B cell (primary cell): ENCODE measurements around the gene WDR64. TPM values are rescaled to one million over a fixed set of nuclear protein-coding genes. Genes with fewer than 3 reads are reported as not detected.

ENCODE experiments used
- ATAC-seq: fragments of 200-7000 bp; cut with Tn5 transposase; one replicate; pipeline ENCODE4 v1.10.0; 2021; ENCODE audit warnings: low read depth, mild to moderate bottlenecking, moderate number of reproducible peaks, moderate library complexity
- CTCF ChIA-PET: fragments of 350-600 bp; sonication (Branson Sonifier 250); formaldehyde crosslinking; loops from one replicate; lab custom pipeline; 2021; ENCODE audit warnings: antibody characterized with exemption, inconsistent platforms; lab: Charles Lee
- POLR2A ChIA-PET: fragments of 350-600 bp; sonication (Branson Sonifier 250); formaldehyde crosslinking; loops from one replicate; lab custom pipeline; 2021; ENCODE audit warnings: antibody characterized with exemption; lab: Charles Lee
- DNase-seq: peaks from one replicate; pipeline ENCODE4 v3.0.0; 2013
- H2AFZ ChIP-seq: 2 replicates; pipeline ENCODE4 v1.6.1; 2012; ENCODE audit warnings: mild to moderate bottlenecking, low read depth, low read length; ENCODE audit not compliant: insufficient read depth, poor library complexity, severe bottlenecking
- H3K27ac ChIP-seq, 2 donors: 1 replicate in 1 of 2; 2 replicates in 1 of 2; pipeline ENCODE4 v1.5.1; 2012 to 2013; ENCODE audit warnings: low read length in 2 of 2, mild to moderate bottlenecking in 2 of 2, moderate library complexity in 1 of 2
- H3K27me3 ChIP-seq, 4 experiments: fragments of 200-600 bp in 1 of 4; sonication (generic) in 1 of 4; replicated peaks in 1 of 4; 1 replicate in 2 of 4; 2 replicates in 2 of 4; pipeline versions ENCODE4 v1.6.1 to v1.7.0; 2013 to 2016; ENCODE audit warnings: low read length in 3 of 4, mild to moderate bottlenecking in 2 of 4, mixed read lengths in 1 of 4, moderate library complexity in 1 of 4; ENCODE audit not compliant: insufficient read depth in 4 of 4, control insufficient read depth in 3 of 4; ENCODE audit errors: control extremely low read depth in 1 of 4
- H3K36me3 ChIP-seq, 2 experiments: replicated peaks in 1 of 2; 1 replicate in 1 of 2; 2 replicates in 1 of 2; pipeline versions ENCODE4 v1.6.1 to v1.7.1; 2013; ENCODE audit warnings: low read length in 1 of 2; ENCODE audit not compliant: insufficient read depth in 2 of 2, control insufficient read depth in 1 of 2; ENCODE audit errors: control extremely low read depth in 1 of 2, extremely low read depth in 1 of 2
- H3K4me1 ChIP-seq, 2 donors: fragments of 200-600 bp in 1 of 2; sonication (generic) in 1 of 2; 1 replicate in 1 of 2; 2 replicates in 1 of 2; pipeline versions ENCODE4 v1.5.1 to v1.6.1; 2013 to 2017; ENCODE audit warnings: low read length in 2 of 2; ENCODE audit not compliant: control insufficient read depth in 2 of 2, insufficient read depth in 2 of 2
- H3K4me2 ChIP-seq: replicated peaks from 2 replicates; pipeline ENCODE3; 2012; ENCODE audit warnings: mild to moderate bottlenecking, low read depth, low read length; ENCODE audit not compliant: poor library complexity, severe bottlenecking
- H3K4me3 ChIP-seq, 5 experiments: fragments of 200-600 bp in 1 of 5; sonication (generic) in 1 of 5; 1 replicate in 3 of 5; 2 replicates in 2 of 5; pipeline versions ENCODE4 v1.5.1 to v1.7.0; 2011 to 2016; ENCODE audit warnings: low read length in 4 of 5, mild to moderate bottlenecking in 4 of 5, low read depth in 2 of 5, control low read depth in 1 of 5, moderate library complexity in 1 of 5; ENCODE audit not compliant: insufficient read depth in 1 of 5; ENCODE audit errors: control extremely low read depth in 1 of 5, extremely low read depth in 1 of 5
- H3K79me2 ChIP-seq: fragments of 200-600 bp; sonication (generic); one replicate; pipeline ENCODE4 v1.6.0; 2016; ENCODE audit warnings: low read length; ENCODE audit not compliant: control insufficient read depth, insufficient read depth
- H3K9ac ChIP-seq: fragments of 200-600 bp; sonication (generic); 2 replicates; pipeline ENCODE4 v1.6.1; 2017; ENCODE audit warnings: mild to moderate bottlenecking, low read length, moderate library complexity
- H3K9me3 ChIP-seq, 3 donors: one replicate each; pipeline versions ENCODE4 v1.6.1 to v1.7.1; 2013; ENCODE audit warnings: low read length in 2 of 3; ENCODE audit not compliant: control insufficient read depth in 2 of 3, insufficient read depth in 1 of 3; ENCODE audit errors: control extremely low read depth in 1 of 3
- H4K20me1 ChIP-seq: 2 replicates; pipeline ENCODE4 v1.6.0; 2012; ENCODE audit warnings: mild to moderate bottlenecking, low read length; ENCODE audit not compliant: insufficient read depth, control insufficient read depth, poor library complexity, severe bottlenecking
- H3K27ac Mint-ChIP-seq: one replicate; pipeline ENCODE4 v1.8.0; 2021; ENCODE audit warnings: mixed read lengths
- H3K27me3 Mint-ChIP-seq: one replicate; pipeline ENCODE4 v1.8.0; 2021; ENCODE audit warnings: mixed read lengths
- H3K4me1 Mint-ChIP-seq: one replicate; pipeline ENCODE4 v1.8.0; 2021; ENCODE audit warnings: mixed read lengths
- H3K4me3 Mint-ChIP-seq: one replicate; pipeline ENCODE4 v1.8.0; 2021; ENCODE audit warnings: mixed read lengths
- H3K9me3 Mint-ChIP-seq: one replicate; pipeline ENCODE4 v1.8.0; 2022; ENCODE audit warnings: mixed read lengths; ENCODE audit not compliant: insufficient read depth
- CTCF ChIP-seq: fragments of 200-600 bp; IDR thresholded peaks from one replicate; pipeline ENCODE4 v1.8.0; 2022; ENCODE audit warnings: antibody characterized with exemption, mild to moderate bottlenecking
- EZH2 ChIP-seq: IDR thresholded peaks from 2 replicates; pipeline ENCODE4 v1.6.1; 2012; ENCODE audit warnings: borderline replicate concordance, low read depth, mild to moderate bottlenecking, moderate library complexity, low read length; ENCODE audit not compliant: insufficient read depth, poor library complexity, severe bottlenecking
- WGBS: methylation state at CpG from one replicate; pipeline ENCODE4 v1.1.5; 2013; ENCODE audit warnings: missing lambda C conversion rate; ENCODE audit not compliant: insufficient coverage; 5-methylcytosine and 5-hydroxymethylcytosine counted together
- intact Hi-C: fragments of 100-400 bp; cut with micrococcal nuclease; formaldehyde crosslinking; loops from one replicate; pipeline ENCODE4 v1.10.0; 2022
- polyA plus RNA-seq: library from polyadenylated mRNA; depleted of rRNA; stranded (reverse); fragments of >200 nt; gene quantifications from 2 replicates; pipeline ENCODE4 v1.2.3, GENCODE V29; 2012
- total RNA-seq, 2 donors: library from RNA; stranded (reverse); fragments of 120-200 nt in 1 of 2; gene quantifications; 1 replicate in 1 of 2; 2 replicates in 1 of 2; pipeline versions ENCODE4 v1.2.3 to v1.2.4, GENCODE V29; 2013 to 2022

WDR64 gene
- total and polyA plus RNA-seq, 2 donors (not counting 1 experiment from before 2014, with no cell fraction given) = 0.13 TPM; not detected in 1

GRCh38 chr1:241742084-241742483, 90.0 kb downstream of the WDR64 start:
- Mint-ChIP-seq H3K4me3 (no peak overlapping the region), H3K27ac (no peak overlapping the region), H3K9me3 (no peaks in the 10 kb centered on the region), H3K27me3 (peaks cover 31% of the 10 kb centered on the region), H3K4me1 (no peaks in the 10 kb centered on the region)
- no peak overlapping the region for H2AFZ ChIP-seq
- CTCF ChIA-PET = no interaction called here
- ATAC-seq (no peak), DNase-seq (no peak)
- H3K4me3 ChIP-seq = no peak overlapping the region
- no peaks in the 10 kb centered on the region for H3K36me3 ChIP-seq
- TF ChIP-seq EZH2 (no peak), CTCF (no peak)
- POLR2A ChIA-PET = no interaction called here
- H3K79me2 ChIP-seq = no peaks in the 10 kb centered on the region
- intact Hi-C loops = no loop called here
- peaks cover 0 to 3% (median 1%) of the 10 kb centered on the region in 4 experiments for H3K27me3 ChIP-seq
- H3K4me2 ChIP-seq = no peak overlapping the region
- peaks cover 0 to 2% (median 0%) of the 10 kb centered on the region in 3 donors for H3K9me3 ChIP-seq
- WGBS = 74% methylated on average over 3 of the region's 4 CpGs
- H4K20me1 ChIP-seq = no peaks in the 10 kb centered on the region
- H3K9ac ChIP-seq = no peak overlapping the region
- H3K27ac ChIP-seq = no peak overlapping the region
- H3K4me1 ChIP-seq = no peaks in the 10 kb centered on the region

GRCh38 chr1:241744591-241744990, 92.5 kb downstream of the WDR64 start:
- Histone ChIP-seq H2AFZ (no peak overlapping the region), H3K27me3 (peaks cover 0 to 3% (median 1%) of the 10 kb centered on the region in 4 experiments), H3K27ac (no peak overlapping the region), H3K4me3 (no peak overlapping the region), H3K9ac (no peak overlapping the region), H4K20me1 (no peaks in the 10 kb centered on the region), H3K4me1 (no peaks in the 10 kb centered on the region), H3K79me2 (no peaks in the 10 kb centered on the region), H3K9me3 (no peaks in the 10 kb centered on the region), H3K4me2 (no peak overlapping the region), H3K36me3 (no peaks in the 10 kb centered on the region)
- no peak for TF ChIP-seq CTCF
- no peak for TF ChIP-seq EZH2
- ATAC-seq = no peak
- Mint-ChIP-seq H3K27ac (no peak overlapping the region), H3K9me3 (no peaks in the 10 kb centered on the region), H3K4me1 (no peaks in the 10 kb centered on the region), H3K4me3 (no peak overlapping the region), H3K27me3 (peaks cover 25% of the 10 kb centered on the region)
- DNase-seq = no peak
- CTCF ChIA-PET = no interaction called here
- POLR2A ChIA-PET = no interaction called here
- intact Hi-C loops = no loop called here
- WGBS = 83% methylated on average over 1 of the region's 2 CpGs
